ENCODE measurements around the gene PTPRN2.

The PTPRN2 gene

GRCh38 chr7:157832006-157832405 is 755.6 kb downstream of the PTPRN2 start:
- no peak for DNase-seq (ENCODE audit: low read depth in 2 of 2, low spot score in 1 of 2)

- DNase-seq (ENCODE audit: low read depth in 2 of 2, low spot score in 1 of 2): no peak
Measured at GRCh38 chr7:157831143-157831905, 756.3 kb downstream of the PTPRN2 start.

GRCh38 chr7:157830331-157830730 is 757.3 kb downstream of the PTPRN2 start:
- no peak for DNase-seq (ENCODE audit: low read depth in 2 of 2, low spot score in 1 of 2)

- DNase-seq (ENCODE audit: low read depth in 2 of 2, low spot score in 1 of 2): no peak
Measured at GRCh38 chr7:157829491-157829890, 758.1 kb downstream of the PTPRN2 start.

DNA sequence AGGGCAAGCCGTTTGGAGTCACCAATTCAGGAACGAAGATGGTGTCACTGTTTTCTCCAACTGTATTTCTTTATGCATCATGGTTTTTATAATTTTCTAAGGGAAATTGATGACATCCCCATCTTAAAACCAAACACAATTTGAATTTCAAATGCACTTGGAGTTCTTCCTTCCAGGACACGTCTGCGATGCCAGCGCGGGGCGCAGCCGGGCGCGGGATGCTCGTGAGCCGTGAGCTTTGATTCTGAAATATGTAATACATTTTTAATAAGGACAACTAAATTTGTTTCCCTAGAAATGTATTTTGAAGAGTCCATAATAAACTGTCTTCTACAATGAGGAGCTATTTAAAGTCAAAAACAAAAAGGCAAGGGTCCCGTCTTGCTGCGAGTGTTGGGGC is 758.7 kb downstream of the PTPRN2 start:
- no peak for DNase-seq (ENCODE audit: low read depth in 2 of 2, low spot score in 1 of 2)

DNA sequence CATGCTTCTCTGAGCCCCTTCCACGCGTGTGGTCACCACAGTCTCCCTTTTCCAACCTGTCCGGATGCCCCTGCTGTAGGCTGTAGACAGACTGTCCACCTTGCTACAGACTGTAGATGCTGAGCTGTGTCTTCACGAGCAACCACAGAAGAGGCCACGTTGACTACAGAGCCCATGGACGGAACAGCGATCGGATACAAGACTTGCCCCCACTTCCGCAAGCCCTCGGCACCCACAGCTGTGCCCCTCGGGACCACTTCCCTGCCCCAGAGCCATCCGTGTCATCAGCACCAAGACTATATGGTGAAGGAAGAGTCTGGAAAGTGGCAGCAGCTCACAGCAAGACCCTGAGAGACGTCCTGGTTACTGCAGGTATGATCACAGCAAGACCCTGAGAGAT is 759.4 kb downstream of the PTPRN2 start:
- no peak for DNase-seq (ENCODE audit: low read depth in 2 of 2, low spot score in 1 of 2)

DNA sequence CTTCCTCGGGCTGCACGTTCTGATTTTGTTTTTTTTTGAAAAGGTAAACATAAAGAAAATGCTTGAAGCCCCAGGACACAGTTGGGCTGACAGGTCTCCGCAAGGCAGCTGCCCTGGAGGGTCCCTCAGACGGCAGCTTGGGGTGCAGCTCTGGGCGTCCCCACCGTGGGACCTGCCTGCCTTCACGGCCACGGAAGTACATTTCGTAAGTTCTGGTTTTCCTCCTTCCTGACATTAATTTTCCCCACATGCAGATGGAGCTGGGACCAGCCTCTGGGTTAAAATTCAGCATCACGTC is 759.8 kb downstream of the PTPRN2 start:
- DNase-seq (ENCODE audit: low read depth in 2 of 2, low spot score in 1 of 2): no peak

- no peak for DNase-seq (ENCODE audit: low read depth in 2 of 2, low spot score in 1 of 2)
Measured at GRCh38 chr7:157827045-157827862, 760.4 kb downstream of the PTPRN2 start.

GRCh38 chr7:157826566-157826965 is 761.1 kb downstream of the PTPRN2 start:
- DNase-seq (ENCODE audit: low read depth in 2 of 2, low spot score in 1 of 2): no peak

DNA sequence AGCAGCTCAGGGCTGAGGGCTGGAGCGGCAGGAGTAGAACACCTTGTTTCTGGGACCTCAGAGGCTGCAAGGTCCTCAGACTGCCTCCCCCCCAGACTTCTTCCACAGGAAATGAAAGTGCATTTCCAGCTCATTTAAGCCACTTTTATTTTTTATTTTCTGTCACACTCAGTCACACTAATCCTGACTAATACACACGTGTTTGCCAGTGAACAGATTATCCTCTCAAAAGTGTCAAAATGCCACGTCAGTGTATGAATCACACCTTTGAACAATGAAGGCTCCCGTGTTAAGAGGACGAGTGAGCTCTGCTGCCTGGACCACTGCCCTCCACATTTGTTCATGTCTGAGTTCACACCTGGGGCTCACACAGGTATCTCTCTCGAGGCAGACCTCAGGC is 762.3 kb downstream of the PTPRN2 start:
- no peak for DNase-seq (ENCODE audit: low read depth in 2 of 2, low spot score in 1 of 2)

GRCh38 chr7:157824819-157825121 is 762.9 kb downstream of the PTPRN2 start:
- DNase-seq (ENCODE audit: low read depth in 2 of 2, low spot score in 1 of 2): no peak

DNA sequence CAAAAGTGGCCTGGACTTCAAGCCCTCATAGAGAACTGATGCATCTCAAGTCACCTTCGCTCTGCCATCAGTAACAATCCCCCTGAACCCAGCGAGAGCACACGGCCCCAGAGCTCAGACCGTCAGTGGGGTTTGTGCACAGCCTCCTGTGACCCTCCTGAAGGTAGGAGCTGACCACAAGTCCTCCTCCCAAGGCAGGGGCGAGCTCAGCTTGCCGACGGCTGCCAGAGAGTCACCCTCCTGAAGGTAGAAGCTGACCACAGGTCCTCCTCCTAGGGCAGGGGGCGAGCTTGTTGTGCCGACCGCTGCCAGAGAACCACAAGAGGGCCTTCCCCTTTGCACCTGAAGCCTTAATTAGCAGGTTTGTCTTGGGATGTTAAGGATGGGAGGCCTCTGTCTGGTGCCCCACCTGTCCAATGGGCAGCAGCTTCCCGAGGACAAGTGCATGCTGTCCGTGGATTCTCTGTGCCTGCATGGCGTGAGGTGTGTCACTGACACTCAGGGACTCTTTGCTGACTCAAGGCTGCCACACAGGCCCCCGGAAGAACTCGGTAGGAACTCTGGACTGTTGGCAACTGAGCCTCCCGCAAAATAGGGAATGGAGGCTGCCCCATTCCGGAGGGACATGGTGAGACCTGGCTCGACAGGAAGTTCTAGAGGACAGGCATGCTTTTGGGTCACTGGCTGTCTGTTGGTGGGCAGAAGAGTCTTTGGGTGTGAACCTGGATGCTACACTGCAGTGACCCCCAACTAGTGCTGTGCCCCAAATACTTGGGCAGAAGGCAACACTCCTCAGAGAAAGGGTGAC is 763.4 kb downstream of the PTPRN2 start:
- DNase-seq (ENCODE audit: low read depth in 2 of 2, low spot score in 1 of 2): no peak

GRCh38 chr7:157822688-157823031 is 765.0 kb downstream of the PTPRN2 start:
- no peak for DNase-seq (ENCODE audit: low read depth in 2 of 2, low spot score in 1 of 2)

DNA sequence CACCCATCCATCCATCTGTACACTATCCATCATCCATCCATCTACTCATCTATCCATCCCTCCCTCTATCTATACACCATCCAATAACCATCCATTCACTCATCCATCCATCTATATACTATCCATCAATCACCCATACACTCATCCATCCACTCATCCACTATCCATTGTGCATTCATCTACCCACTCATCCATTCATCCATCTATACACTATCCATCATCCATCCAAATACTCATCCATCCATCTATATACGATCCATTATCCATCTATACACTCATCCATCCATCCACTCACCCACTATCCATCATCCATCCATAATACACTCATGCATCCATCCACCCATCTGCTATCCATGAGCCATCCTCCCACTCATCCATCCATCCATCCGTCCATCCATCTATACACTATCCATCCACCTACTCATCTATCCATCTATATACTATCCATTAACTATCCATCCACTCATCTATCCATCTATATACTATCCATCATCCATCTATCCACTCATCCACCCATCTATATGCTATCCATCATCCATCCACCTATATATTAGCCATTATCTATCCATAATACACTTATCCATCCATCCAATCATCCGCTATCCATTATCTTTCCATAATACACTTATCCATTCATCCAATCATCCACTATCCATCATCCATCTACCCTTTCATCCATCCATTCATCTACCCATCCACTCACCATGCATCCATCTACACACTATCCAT is 765.5 kb downstream of the PTPRN2 start:
- no peak for DNase-seq (ENCODE audit: low read depth in 2 of 2, low spot score in 1 of 2)

DNA sequence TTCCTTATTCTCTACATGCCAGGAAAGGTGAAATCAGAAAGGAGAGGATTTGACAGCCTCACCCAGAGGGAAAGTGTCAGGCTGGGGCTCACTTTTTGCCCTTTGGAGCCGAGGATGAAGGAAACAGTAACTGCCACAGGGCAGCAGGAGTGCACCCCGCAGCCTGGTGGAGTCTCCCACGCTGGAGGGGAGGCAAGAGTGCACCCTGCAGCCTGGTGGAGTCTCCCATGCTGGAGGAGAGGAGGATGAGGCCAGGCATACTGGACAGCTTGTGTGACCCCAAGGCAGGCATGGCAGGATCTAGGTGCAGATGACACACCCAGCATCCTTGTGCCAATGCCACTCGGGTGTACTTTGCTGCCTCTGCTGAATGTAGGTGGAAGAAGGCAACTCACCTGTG is 766.8 kb downstream of the PTPRN2 start:
- no peak for DNase-seq (ENCODE audit: low read depth in 2 of 2, low spot score in 1 of 2)

DNA sequence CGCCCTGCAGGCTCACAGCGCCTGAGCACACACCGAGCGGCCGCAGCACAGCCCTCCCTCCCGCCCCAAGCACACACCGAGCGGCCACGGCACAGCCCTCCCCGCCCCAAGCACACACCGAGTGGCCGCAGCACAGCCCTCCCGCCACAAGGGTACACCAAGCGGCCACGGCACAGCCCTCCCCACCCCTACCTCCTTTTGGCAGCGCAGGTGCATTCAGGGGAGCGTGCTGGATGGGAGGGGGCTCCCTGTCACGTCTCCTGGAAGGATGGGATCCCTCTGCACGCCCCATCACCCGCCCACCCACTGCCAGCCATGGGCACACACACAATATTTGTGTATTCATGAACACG is 768.2 kb downstream of the PTPRN2 start:
- no peak for DNase-seq (ENCODE audit: low read depth in 2 of 2, low spot score in 1 of 2)

DNA sequence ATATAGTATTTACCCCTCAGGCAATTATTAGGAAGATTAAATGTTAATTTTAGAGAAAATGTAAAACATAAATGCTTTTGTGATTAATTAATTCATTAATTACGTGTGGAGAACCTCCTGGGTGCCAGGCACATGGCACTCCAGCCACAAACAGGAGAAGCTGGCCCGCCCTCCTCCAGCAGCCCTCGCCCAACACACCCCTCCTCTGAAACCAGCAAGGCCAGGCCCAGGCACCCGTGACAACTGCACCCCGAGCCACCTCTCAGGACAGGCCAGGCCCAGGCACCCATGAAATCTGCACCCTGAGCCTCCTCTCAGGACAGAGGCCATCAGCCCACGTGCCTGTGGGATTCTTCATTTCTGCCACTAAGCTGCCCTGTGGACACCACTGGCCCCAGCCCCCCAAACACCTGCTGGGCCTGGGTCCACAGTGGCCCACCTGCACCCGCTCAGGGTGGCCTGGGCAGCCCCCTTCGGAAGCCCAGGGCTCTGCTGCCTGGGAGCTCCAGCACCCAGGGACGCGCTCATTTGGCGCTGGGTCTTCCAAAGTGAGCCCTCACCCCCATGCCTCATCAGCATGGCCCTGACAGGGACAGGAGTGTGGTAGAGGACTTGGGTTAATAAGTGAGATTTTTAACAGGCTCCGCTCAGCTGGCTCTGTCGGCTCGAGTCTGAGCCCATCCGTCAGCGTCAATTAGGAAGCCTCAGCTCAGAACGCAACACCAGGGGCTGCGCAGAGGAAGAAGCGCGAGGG is 768.7 kb downstream of the PTPRN2 start:
- DNase-seq (ENCODE audit: low read depth in 2 of 2, low spot score in 1 of 2): no peak

- DNase-seq (ENCODE audit: low read depth in 2 of 2, low spot score in 1 of 2): no peak
Measured at GRCh38 chr7:157817944-157818700, 769.5 kb downstream of the PTPRN2 start.

- no peak for DNase-seq (ENCODE audit: low read depth in 2 of 2, low spot score in 1 of 2)
Measured at GRCh38 chr7:157817433-157817832, 770.2 kb downstream of the PTPRN2 start.

DNA sequence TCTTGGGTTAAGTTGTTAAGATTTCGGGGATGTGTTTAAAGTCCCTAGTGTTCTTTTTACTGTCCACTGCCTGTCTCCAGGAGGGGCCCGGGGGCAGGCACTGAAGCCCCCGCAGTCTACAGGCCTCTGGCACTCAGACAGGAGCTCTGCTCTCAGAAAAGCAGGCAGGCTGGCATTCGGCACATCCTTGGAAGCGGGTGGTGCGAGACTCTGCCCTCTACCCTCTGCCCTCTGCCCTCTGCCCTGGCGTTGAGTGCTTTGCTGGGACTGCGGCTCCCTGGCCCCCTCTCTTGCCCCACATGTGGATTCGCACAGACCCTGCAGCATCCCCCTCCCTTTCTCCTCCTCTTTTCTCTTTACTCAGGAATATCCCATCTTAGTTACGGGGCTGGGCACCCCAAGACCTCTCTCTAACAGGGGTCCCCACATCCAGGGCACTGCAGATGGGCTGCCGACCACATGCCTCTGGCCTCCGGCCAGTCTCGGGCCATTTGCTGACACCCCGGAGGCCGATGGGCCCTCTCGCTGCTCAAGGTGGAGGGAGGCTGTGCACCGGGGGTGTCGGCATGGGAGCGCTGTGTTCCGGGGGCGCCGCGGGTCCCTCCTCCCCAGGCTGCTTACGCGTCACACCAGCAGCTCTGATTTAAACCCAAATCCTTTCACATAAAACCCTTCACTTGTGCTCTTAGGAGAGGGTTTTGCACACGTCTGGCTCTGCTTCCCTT is 770.9 kb downstream of the PTPRN2 start:
- no peak for DNase-seq (ENCODE audit: low read depth in 2 of 2, low spot score in 1 of 2)

All from stimulated activated CD8-positive, alpha-beta memory T cell treated with anti-CD3 and anti-CD28 coated beads, Interleukin-4, amount 100 ng/mL, for 4 hours (primary cell).